MCF 10A (cell line): Measurements from ENCODE around the gene LSM14A. TPM values are rescaled to one million over a fixed set of nuclear protein-coding genes. Genes with fewer than 3 reads are reported as not detected.

Source experiments
- BruUV-seq: library from RNA; stranded (reverse); fragments of 400-500 nt; replicated peaks from 2 replicates; lab custom pipeline; 2021; lab: Mats Ljungman, UMichigan
- CTCF ChIA-PET: fragments of 300-600 bp; sonication (Branson Sonifier 250); formaldehyde crosslinking; extraction: SDS; loops from one replicate; lab custom pipeline; 2021; ENCODE audit warnings: antibody characterized with exemption, inconsistent platforms; lab: Yijun Ruan, JAX
- POLR2A ChIA-PET: fragments of 300-600, 350-650 bp; sonication (Branson Sonifier 250); formaldehyde crosslinking; extraction: SDS; loops from one replicate; lab custom pipeline; 2020; ENCODE audit warnings: antibody characterized with exemption, inconsistent platforms; lab: Yijun Ruan, JAX
- DNase-seq: peaks from one replicate; pipeline ENCODE4 v3.0.0-alpha.2; 2018; ENCODE audit not compliant: unreplicated experiment
- H3K27ac Mint-ChIP-seq: one replicate; pipeline ENCODE4 v1.8.0; 2022; ENCODE audit warnings: mild to moderate bottlenecking, low read depth, mixed read lengths; ENCODE audit not compliant: unreplicated experiment
- H3K27me3 Mint-ChIP-seq: one replicate; pipeline ENCODE4 v1.8.0; 2022; ENCODE audit warnings: mixed read lengths; ENCODE audit not compliant: insufficient read depth, unreplicated experiment
- H3K36me3 Mint-ChIP-seq: one replicate; pipeline ENCODE4 v1.8.0; 2022; ENCODE audit warnings: mild to moderate bottlenecking, moderate library complexity, mixed read lengths; ENCODE audit not compliant: insufficient read depth, unreplicated experiment
- H3K4me1 Mint-ChIP-seq: one replicate; pipeline ENCODE4 v1.8.0; 2022; ENCODE audit warnings: mixed read lengths; ENCODE audit not compliant: insufficient read depth, unreplicated experiment
- H3K4me3 Mint-ChIP-seq: one replicate; pipeline ENCODE4 v1.8.0; 2022; ENCODE audit warnings: mild to moderate bottlenecking, moderate library complexity, mixed read lengths; ENCODE audit not compliant: unreplicated experiment
- H3K9me3 Mint-ChIP-seq: one replicate; pipeline ENCODE4 v1.8.0; 2022; ENCODE audit warnings: mixed read lengths; ENCODE audit not compliant: unreplicated experiment
- CTCF ChIP-seq: fragments of 200-600 bp; IDR thresholded peaks from one replicate; pipeline ENCODE4 v1.8.0; 2022; ENCODE audit warnings: antibody characterized with exemption, mild to moderate bottlenecking; ENCODE audit not compliant: unreplicated experiment
- intact Hi-C: fragments of 100-400 bp; cut with micrococcal nuclease; formaldehyde crosslinking; loops from 2 replicates; pipeline ENCODE4 v1.14.1; 2022
- total RNA-seq: library from RNA; stranded (reverse); gene quantifications from 2 replicates; pipeline ENCODE4 v1.2.3, GENCODE V29; 2022

Gene LSM14A
- total RNA-seq, 1 experiment from 2014 or later = 100 TPM

DNA sequence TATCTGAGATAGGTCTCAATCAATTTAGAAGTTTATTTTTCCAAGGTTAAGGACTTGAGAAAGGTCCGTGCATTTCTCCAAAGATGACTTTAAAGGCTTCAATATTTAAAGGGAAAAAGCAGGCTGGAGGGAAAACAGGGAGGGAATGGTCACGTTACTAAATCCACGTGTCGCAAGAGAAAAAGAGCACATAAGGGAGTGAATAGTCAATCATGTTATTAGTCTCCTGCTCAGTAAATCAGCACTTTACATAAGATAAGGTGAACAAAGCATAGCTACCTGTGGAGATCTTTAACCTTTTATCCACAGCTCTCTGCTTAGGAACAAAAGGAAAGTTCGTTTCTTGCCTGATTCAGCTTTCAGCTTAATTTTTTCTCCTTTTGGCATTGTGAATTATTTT lies 31.3 kb upstream of the LSM14A start:
- ChIA-PET CTCF (interaction anchor here (0.7 to 7.1 kb wide), 4 partner anchors 13 to 363 kb away, joined by 3 to 64 read pairs (median 6); no protein-coding TSS in a partner anchor), POLR2A (no interaction called here)
- Mint-ChIP-seq H3K4me1 (no peaks in the 10 kb centered on the region), H3K9me3 (no peaks in the 10 kb centered on the region), H3K27ac (no peak overlapping the region), H3K36me3 (no peaks in the 10 kb centered on the region), H3K27me3 (no peaks in the 10 kb centered on the region), H3K4me3 (no peak overlapping the region)
- DNase-seq = no peak
- no TSS peak for BruUV-seq
- intact Hi-C loops = no loop called here
- no peak for TF ChIP-seq CTCF

DNA sequence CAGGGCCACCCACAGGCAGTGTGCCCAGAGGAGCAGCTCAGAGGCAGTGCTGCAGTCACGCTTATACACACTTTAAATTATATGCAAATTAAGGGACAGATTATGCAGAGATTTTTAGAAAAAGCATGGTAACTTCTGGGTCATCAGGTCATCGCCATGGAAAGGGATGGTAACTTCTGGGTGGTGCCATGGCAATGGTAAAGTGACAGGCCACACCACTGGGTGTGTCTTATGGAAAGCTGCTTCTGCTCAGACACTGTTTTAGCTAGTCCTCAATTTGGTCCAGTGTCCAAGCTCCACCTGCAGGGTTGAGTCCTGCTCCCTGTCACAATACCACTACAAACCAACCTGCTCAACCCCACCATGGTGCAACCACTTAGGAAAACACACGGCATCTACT lies 29.9 kb upstream of the LSM14A start:
- BruUV-seq = no TSS peak
- no peak for TF ChIP-seq CTCF
- no peak overlapping the region for H3K4me3 Mint-ChIP-seq
- ChIA-PET CTCF (interaction anchor here (0.6 to 7.1 kb wide), 9 partner anchors 17 to 535 kb away, joined by 3 to 64 read pairs (median 4); partner anchors contain the start of gene ZNF302), POLR2A (no interaction called here)
- H3K9me3 Mint-ChIP-seq = no peaks in the 10 kb centered on the region
- no peak overlapping the region for H3K27ac Mint-ChIP-seq
- intact Hi-C loops = no loop called here
- no peaks in the 10 kb centered on the region for H3K27me3 Mint-ChIP-seq
- H3K36me3 Mint-ChIP-seq = no peaks in the 10 kb centered on the region
- no peaks in the 10 kb centered on the region for H3K4me1 Mint-ChIP-seq
- DNase-seq = no peak

GRCh38 chr19:34145741-34146202 lies 26.5 kb upstream of the LSM14A start:
- POLR2A ChIA-PET = no interaction called here
- no TSS peak for BruUV-seq

More at GRCh38 chr19:34145741-34146202, 26.5 kb upstream of the LSM14A start:
- intact Hi-C loops = loop anchor here (1.0 to 5.0 kb wide), 3 partner anchors 24 to 368 kb away; no protein-coding TSS in a partner anchor
- TF ChIP-seq CTCF = peak; percentile 64
- Mint-ChIP-seq H3K4me3 (no peak overlapping the region), H3K9me3 (no peaks in the 10 kb centered on the region), H3K27ac (no peak overlapping the region), H3K27me3 (no peaks in the 10 kb centered on the region), H3K36me3 (no peaks in the 10 kb centered on the region), H3K4me1 (no peaks in the 10 kb centered on the region)
- CTCF ChIA-PET = interaction anchor here (0.5 to 7.1 kb wide), 38 partner anchors 9 to 1562 kb away, joined by 3 to 64 read pairs (median 4); partner anchors contain the start of gene LSM14A
- peak; percentile 77 for DNase-seq
